HG03139 (cell line): Measurements from ENCODE around the gene GAMT.
"Not testable (repeated sequence)": the region's sequence is repeated elsewhere in the genome, so short reads cannot be mapped to it uniquely, and the experiment has no call there.

Experiments used
- ATAC-seq: cut with Tn5 transposase; IDR thresholded peaks from one replicate; pipeline ENCODE4 v1.9.1; 2021; ENCODE audit not compliant: unreplicated experiment

GAMT gene

DNA sequence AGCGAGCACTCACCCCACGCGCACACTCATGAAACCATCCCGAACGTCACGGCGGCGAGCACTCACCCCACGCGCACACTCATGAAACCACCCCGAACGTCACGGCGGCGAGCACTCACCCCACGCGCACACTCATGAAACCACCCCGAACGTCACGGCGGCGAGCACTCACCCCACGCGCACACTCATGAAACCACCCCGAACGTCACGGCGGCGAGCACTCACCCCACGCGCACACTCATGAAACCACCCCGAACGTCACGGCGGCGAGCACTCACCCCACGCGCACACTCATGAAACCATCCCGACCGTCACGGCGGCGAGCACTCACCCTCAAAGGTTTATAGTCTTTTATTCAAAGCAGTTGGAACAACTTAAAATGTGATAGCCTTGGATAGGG lies 18.7 kb upstream of the GAMT start:
- not testable (repeated sequence) for ATAC-seq

DNA sequence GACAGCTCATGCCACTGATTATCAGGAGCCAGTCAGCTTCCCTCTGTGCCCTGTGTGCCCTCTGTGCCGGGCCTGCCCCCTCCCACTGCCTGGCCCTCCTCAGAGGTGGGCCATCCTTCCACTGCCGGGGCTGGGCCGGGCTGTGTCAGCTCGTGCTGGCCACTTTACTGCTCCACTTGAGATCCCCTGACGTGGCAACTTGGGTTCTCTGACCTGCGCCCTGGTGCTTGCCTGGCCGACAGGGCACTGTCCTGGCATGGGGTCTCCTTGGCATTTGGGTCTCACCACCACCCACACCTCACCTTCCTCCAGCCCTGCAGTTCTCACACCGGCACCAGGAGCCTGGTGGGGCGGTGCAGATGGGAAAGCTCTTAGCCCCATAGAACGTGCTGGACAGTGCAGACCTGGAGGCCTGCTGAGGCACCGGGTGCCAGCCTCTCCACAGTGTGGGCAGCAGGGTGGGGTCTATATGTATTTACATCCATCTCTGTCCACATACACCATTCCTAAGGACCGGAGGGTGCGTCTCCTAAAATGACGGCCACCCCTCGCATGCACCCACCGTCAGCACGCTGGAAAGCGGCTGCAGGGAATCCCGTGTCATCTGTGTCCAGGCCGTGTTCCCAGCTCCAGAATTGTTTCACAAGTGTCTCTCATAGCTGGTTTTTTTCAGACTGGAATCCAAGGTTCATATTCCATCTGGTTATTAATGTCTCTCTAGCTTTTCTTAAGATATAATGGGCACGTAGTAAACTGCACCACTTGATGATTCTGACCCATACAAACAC lies 17.8 kb upstream of the GAMT start:
- no peak for ATAC-seq

DNA sequence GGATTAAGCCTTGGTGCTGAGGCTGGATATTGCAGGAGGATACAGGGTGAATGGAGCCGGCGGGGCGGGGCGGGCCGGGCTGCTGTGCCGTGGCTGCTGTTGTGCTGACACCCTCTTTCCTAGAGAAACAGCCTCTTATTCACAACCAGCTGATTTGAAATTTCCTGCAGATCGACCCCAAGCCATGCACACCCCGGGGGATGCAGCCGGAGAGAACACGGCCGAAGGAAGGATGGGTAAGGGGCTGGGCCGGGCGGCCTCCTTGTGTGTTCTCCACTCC lies 17.1 kb upstream of the GAMT start:
- ATAC-seq = no peak

DNA sequence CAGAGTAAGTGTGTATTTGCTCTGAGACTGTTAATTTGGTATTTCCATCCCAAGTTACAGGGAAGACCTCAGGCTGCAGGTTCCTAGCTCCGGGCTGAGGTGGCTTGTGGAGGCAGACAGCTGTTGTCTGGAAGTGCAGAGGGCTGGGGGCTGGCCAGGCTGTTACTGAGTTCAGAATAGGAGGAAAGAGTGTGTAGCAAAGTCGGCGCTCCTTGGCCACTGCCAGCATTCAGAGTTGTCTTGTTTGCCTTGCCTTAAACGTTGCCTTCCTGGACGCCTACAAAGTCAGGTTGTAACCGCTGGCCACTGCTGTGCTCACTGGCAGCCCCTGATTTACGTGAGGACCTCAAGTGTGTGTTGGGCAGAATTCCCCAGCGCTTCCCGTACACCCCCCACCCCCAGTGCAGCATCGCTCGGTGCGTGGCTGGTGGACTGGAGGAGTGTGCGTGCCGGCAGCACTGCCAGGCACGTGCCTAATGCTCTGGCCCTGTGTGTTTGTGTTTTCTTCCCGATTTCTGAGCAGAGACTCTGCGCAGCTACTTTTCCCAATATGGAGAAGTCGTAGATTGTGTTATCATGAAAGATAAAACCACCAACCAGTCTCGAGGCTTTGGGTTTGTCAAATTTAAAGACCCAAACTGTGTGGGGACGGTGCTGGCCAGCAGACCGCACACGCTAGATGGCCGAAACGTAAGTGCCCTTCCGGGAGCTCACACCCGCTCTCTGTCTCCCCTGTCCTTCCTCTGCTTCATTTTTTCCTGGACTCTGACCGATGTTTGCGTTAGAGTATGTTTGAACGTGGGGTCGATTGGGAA lies 16.5 kb upstream of the GAMT start:
- ATAC-seq = no peak

DNA sequence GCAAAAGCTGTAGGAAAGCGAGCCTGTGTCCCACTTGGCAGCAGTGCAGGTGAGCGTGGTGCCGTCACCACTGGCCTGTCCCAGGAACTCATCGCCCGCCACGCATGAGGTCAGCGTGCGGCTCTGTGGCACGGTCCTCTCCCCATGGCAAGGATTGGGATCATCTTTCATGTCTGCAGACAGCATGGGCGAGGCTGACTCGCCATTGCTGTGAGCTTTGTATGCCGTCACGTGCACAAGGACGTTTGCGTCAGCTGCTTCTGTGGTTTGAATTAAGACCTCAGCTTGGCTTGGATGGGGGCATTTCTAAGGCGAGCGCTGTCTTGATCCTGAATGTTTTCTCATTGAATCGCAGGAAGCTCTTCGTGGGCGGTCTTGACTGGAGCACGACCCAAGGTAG lies 15.8 kb upstream of the GAMT start:
- no peak for ATAC-seq

DNA sequence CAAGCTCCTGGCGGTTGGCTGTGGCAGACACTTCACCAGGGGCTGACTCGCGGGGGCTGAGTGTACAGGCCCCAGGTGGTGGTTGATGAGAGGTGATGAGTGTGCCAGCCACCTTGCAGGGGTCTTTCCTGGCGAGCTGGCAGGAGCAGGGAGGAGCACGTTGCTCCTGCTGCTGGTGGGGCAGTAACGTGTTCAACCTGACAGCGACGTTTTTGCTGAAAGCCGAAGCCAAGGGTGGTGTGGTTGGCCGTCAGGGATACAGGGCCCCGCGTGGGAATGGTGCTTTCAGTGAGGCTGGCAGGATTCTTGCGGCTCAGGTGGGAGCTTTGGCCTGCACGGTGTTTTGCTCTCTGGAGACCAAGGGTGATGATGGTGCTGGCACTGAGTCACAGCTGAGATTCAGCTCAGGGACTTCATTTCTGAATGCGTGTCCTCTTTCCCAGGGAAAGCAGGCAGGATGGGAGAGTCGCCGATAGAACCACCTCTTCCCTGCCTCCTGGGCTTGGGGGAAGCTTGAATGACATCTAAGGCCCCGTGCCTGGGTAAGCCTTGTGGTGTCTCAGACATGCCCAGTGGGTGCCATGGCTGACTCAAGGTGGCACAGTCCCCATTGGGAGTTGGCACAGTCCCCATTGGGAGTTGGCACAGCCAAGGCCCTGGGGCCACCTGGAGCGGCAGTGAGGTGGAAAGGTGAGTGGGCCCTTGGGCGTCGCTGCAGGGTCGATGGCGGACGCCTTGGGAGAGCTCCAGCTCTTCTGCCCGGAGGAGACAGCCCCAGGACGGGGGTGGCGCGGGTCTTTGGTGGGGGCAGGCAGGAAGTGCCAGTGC lies 14.9 kb upstream of the GAMT start:
- ATAC-seq = no peak

DNA sequence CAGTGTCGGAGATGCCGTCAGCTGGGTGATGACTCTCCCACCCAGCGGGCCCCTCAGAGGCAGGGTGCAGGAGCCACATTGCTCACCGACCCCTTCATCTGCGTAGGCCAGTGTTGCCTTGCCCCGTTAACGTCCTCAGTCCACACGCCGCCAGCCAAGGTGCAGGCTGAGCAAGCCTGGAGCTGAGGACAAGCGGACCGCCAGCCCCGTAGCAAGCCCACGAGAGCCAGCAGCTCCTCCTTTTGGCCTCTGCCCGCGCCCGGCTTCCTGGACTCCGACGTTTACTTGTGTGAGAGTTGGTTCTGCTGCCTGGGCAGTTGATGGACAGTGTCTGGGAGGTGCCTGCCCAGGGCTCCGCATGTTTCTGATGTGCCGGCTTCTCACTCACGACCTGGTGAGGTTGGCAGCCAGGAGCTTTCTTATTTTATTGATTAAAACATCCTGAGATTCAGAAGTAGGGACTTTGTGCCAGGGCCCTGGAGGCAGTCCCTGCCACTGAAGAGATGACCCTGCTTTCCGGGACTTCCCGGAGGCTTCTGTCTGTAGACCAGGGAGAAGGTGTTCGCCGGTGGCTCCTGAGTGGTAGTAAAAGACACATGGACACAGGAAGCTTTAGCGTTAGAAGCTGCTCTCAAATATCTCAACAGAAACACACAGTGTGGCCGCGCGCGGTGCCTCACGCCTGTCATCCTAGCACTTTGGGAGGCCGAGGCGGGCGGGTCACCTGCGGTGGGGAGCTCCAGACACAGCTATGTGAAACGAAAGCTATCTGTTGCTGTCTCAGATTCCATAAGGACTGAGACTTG lies 11.9 kb upstream of the GAMT start:
- no peak for ATAC-seq

DNA sequence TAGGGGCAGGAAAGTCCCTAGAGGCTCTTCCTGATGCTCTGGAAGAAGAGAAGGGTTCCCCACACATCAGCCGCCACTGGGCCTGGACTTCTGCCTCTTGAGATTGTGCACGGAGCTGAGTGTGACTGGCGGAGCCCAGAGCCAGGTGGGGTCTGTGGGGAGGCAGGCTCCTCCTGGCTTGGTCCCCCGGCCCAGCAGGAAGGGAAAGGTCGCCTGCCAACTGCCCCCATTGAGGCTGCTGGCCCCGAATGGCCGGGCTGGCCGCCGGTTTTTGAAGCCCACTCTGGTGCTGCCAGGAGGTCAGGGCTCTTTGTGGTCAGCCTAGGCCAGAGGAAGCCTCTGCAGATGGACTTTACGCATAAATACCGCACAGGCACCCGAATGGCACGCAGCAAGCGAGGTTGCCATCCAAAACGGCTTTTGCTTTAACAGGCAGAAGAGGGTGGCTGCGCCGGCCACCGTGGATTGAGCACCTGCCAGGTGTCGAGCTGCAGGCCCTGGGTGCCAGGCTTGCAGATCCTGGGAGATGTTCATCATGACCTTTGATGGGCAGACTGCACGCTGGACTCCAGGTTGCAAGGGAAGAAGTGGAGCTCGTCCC lies 11.1 kb upstream of the GAMT start:
- no peak for ATAC-seq

DNA sequence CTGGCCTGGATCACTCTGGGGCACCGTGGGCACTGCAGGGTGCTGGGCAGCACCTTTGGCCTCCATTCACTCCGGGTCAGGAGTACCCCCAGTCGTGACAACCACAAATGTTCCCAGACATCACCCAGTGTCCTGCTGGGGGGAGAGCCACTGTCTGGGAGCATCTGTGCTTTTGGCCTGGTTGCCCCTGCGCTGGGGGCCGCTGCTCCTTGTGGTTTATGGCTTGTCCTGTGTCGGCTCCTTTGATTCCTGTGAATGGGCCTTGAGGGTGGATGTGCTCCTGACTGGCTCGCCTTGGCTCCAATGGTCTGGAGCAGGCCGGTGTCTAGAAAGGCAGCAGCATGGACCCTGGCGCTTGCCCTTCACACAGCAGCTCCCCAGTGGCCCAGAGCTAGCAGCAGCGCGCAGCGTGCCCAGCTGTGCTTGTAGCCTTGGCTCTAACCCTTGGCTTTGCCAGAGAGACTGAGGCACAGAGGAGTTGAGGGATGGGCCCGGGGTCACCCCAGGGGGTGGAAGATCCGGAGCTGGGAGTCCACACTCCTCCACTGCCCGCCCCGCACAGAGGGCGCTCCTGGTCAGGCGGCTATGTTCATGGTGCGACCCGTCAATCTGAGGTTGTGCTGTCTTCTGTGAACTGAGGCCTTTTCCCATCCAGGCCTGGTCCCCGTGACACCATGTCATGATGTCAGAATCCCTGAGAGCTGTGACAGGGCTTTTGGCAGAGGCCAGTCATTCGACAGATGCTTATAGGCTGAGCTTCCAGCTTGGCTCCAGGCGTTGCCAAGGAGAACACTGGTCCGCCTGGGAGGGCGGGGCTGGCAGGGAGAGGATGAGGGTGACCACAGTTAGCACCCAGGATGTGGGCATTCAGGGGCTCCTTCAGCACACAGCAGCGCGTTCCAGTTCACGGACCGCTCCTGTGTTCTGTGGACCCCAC lies 10.2 kb upstream of the GAMT start:
- ATAC-seq = no peak

DNA sequence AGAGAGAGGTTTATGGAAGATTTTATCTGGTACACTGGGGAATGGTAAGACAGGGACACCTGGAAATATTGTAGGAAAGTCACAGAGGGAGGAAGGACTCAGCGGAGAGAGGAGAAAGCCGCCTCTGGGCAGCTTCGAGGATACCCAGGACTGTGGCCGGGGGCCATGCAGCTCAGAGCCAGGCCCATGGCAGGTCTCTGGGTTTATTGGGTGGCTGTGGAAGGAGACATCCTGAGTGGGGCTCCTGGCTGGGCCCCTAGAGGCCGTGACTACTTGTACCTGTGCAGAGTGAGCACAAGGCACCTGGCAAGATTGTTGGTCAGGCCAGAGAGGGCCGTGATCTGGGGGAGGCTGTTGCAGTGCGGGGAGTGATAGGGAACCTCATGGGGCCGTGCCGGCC lies 9.4 kb upstream of the GAMT start:
- ATAC-seq = no peak

DNA sequence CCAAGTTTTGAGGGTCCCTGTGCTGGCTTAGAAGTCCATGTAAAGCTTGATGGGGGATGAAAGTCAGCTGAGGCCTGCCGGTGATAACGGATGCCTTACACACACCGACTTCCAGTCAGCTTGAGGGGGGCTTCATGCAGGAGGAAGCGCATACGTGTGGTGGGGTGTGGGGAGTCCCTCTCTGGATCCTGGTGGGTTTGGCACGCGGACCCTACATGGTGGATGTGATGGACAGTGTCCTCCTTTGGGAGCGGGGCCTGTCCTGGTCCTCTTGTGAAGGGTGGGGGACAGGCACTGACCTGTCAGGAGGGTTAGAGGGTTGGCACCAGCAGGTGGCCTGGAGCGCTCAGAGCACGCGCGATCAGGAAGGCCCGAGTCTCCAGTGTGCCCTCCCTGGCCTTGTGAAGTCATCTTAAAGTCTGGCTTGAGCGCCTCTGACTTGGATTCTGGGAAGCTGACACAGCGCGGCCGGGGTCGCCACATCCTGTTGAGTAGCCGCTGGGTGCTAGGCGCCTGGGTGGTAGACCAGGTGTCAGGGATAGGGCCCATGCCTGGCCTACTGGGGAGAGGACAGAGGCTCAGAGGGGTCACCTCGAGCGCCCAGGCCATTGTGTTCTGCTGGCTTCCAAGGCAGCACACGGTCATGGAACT lies 8.9 kb upstream of the GAMT start:
- no peak for ATAC-seq

DNA sequence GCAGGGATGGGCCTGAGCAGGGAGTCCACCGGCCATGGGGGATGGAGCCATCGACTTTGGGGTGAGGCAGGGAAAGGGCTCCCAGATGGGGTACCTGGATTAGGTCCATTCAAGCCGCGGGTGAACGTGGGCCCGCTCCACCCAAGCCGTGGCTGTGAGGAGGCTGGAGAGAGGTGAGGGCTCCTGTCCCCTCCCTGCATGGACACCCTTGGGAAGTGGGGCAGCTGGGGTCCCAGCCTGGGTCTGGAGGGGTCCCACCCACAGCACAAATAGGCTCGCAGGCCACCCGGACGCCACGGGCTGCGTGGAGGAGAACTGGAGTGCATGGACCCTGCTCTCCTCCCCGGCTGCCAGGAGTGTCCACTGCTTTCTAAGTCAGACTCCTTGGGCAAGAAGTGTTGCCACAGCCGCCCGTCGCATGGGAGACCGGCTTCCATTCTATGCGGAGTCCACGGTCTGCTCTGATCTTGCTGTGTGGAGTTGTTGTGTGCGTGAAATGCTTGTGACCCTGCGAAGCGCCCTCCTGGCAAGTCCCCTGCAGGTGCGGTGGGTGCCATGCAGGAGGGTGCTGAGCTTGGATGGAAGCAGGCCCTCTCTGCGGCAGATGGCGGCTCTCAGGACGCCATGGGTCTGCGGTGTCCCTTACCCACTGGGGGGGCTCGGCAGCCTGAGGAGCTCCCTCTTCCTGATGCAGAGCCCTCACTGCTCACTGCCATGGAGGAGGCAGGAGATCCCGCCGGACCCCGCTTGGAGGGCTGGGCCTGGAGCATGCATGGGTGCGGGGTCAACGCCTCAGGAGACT lies 8.1 kb upstream of the GAMT start:
- ATAC-seq = no peak

DNA sequence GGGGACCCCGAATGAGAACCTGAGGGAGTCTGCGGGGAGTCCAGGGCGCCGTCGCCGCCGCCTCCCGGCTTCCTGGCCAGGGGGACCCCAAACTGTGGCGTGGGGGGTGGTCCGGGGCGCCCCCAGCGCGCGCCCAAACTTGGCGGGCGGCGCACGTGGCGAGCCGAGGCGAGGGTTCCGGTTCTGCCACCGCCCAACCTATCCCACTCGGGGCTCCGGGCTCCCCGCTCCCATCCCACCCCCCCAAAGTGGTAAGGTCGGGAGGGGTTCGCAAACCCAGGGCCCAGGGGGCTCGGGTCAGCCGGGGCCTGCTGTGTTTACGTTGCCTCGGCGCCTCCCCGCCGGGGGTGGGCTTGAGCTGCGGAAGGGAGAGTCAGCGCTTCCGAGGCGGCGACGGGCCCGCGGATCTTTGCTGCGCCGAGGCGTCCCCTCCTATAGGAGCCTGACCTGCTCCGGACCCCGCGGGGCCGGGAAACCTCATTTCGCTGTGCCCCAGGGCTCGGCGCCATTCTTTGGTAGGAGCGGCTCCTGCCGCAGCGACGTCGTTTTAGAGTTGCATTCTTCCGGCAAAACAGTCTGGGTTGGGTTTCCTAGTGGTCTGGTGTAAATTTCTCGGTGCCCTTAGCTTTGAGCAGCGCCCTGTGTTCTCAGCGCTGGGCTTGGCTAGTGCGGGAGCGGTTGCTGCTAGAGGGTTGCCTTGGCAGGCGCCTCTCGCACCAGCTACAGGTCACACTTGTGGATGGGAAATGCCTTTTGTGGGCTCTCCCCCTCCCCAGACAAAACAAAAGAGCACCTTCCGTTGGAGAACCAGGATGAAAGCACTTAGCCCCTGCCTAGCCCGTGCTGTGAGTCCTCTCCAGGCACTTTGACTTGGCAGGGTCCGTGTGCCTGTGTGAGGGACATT lies 7.2 kb upstream of the GAMT start:
- peak; percentile 8 for ATAC-seq

DNA sequence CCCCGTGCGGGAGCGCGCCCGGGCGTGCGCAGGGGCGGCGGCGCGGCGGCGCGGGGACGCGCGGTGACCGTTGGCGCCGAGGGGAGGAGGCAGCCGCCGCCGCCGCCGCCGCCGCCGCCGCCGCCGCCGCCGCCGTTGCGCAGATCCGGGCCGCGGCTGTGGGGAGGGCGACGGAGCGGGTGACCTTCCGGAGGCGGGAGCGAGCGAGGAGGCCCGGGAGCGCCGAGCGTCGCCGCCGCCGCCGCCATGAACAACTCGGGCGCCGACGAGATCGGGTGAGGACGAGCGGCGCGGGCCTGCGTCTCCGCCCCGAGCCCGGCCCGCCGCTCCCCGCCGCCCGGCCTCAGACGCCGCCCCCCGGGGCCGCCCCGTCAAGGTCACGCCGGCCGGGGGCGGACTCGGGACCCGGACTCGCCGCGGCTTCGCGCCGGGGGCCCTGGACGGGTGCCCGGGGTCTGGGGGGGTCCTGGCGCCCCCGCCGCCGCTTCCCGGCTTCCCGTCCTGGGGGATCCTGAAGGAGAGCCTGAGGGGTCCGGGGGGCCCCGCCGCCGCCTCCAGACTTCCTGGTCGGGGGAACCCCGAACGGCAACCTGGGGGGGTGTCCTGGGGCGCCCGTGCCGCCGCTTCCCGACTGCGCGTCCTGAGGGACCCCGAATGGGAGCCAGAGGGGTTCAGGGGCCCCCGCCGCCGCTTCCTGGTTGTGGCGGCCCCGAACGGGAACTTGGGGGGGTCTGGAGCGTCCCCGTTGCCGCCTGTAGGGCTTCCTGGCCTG lies 6.4 kb upstream of the GAMT start, which contains the start of gene DAZAP1:
Gene DAZAP1, plus strand, starts transcription at position 59 of the 772 bp plus-strand sequence. Its CDS starts 188 bp downstream, at position 247.
- ATAC-seq = peak; percentile 23

DNA sequence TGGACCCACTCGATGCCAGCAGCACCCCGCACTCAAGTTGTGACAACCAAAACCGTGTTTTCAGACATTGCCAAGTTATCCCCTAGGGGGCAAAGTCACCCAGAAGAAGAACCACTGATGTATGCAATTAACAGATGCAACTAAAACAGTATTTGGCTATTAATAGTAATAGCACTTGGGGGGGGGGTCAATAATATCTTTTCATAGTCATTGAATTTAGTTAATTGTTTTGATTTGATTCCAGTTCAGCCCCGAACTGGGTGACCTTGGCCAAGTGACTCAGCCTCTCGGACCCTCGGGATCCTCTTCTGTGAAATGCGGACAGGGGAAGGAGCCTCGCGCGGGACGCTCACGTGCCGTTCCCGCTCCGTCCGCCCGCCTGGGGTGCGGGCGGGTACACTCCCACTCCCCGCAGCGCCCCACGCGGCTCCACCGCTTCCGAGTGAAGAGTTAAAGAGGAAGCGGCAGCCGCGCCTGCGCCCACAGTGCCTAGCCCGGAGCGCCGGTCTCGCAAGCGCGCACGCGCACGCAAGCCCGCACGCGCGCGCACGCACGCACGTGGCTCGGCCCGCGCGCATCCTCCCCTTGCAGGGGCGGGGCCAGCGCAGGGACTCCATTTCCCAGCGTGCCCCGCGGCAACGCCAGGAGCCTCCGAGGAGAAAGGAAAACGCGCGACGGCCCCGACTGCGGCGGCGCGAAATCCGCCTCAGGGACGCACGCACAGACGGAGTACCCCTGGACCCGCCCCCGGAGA lies 5.6 kb upstream of the GAMT start:
- peak; percentile 64 for ATAC-seq
